ENCODE measurements around the gene KDM6A.

DNA sequence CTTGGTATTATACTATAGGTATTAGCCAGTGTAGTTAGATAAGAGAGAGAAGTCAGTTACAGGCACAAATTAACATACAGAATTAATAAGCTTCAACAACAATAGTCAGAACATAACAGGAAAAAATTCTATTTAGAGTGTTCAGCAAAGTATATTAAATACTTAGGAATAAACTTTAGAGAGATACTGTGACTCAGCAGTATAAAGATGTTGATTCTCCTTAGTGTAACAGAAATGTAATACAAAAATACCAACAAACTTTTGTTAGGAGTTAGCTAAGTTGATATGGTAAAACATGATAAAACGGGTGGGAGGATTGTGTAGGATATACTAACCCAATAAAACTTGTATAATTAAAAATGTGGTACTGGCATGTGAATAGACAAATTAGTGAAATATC, 173.4 kb downstream of the KDM6A start:
- TF ChIP-seq, protein P1, sequence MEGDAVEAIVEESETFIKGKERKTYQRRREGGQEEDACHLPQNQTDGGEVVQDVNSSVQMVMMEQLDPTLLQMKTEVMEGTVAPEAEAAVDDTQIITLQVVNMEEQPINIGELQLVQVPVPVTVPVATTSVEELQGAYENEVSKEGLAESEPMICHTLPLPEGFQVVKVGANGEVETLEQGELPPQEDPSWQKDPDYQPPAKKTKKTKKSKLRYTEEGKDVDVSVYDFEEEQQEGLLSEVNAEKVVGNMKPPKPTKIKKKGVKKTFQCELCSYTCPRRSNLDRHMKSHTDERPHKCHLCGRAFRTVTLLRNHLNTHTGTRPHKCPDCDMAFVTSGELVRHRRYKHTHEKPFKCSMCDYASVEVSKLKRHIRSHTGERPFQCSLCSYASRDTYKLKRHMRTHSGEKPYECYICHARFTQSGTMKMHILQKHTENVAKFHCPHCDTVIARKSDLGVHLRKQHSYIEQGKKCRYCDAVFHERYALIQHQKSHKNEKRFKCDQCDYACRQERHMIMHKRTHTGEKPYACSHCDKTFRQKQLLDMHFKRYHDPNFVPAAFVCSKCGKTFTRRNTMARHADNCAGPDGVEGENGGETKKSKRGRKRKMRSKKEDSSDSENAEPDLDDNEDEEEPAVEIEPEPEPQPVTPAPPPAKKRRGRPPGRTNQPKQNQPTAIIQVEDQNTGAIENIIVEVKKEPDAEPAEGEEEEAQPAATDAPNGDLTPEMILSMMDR (IDR thresholded peaks at IDR 0.05) = no peak
- no peak for TF ChIP-seq ZFX (IDR thresholded peaks at IDR 0.05; ENCODE audit: borderline replicate concordance)

All from 22Rv1 (cell line).